H1 (cell line): ENCODE results near the gene TNFSF15. TPM values are rescaled to one million over a fixed set of nuclear protein-coding genes. Genes with fewer than 3 reads are reported as not detected.

ENCODE experiments used
- CTCF ChIA-PET: fragments of 300-600 bp; sonication (Branson Sonifier 250); formaldehyde crosslinking; loops from one replicate; lab custom pipeline; 2021; ENCODE audit not compliant: partially characterized antibody; lab: Charles Lee
- POLR2A ChIA-PET: fragments of 300-600 bp; sonication (Branson Sonifier 250); formaldehyde crosslinking; loops from one replicate; lab custom pipeline; 2021; ENCODE audit warnings: inconsistent platforms; ENCODE audit not compliant: partially characterized antibody; lab: Charles Lee
- DNase-seq, 2 experiments: peaks; one replicate each; pipeline versions ENCODE4 v3.0.0 to v3.0.0-alpha.2; 2010 to 2022; ENCODE audit warnings: low spot score in 2 of 2, low read depth in 1 of 2, mixed read lengths in 1 of 2
- FAIRE-seq: peaks from 2 replicates; lab custom pipeline; 2011; peaks lifted over from hg19 to GRCh38; lab: Jason Lieb, UNC
- H2AFZ ChIP-seq: 2 replicates; pipeline ENCODE4 v1.8.1; 2012; ENCODE audit warnings: low read length, inconsistent platforms
- H2AK5ac ChIP-seq: 2 replicates; pipeline ENCODE4 v1.6.1; 2013; ENCODE audit warnings: low read depth, low read length
- H2BK120ac ChIP-seq: replicated peaks from 2 replicates; pipeline ENCODE3; 2013; ENCODE audit warnings: low read depth, low read length, inconsistent platforms
- H2BK12ac ChIP-seq: 2 replicates; pipeline ENCODE4 v1.6.1; 2013; ENCODE audit warnings: low read depth, low read length
- H2BK15ac ChIP-seq: 2 replicates; pipeline ENCODE4 v1.6.1; 2013; ENCODE audit warnings: low read length
- H2BK20ac ChIP-seq: 2 replicates; pipeline ENCODE4 v1.6.1; 2013; ENCODE audit warnings: low read length
- H2BK5ac ChIP-seq: 2 replicates; pipeline ENCODE4 v1.6.1; 2013; ENCODE audit warnings: low read depth, low read length
- H3K14ac ChIP-seq: 2 replicates; pipeline ENCODE4 v1.6.1; 2013; ENCODE audit warnings: inconsistent platforms; ENCODE audit not compliant: insufficient read length
- H3K18ac ChIP-seq: 2 replicates; pipeline ENCODE4 v1.6.1; 2013; ENCODE audit warnings: low read length; ENCODE audit errors: extremely low read depth
- H3K23ac ChIP-seq: 2 replicates; pipeline ENCODE4 v1.6.1; 2013; ENCODE audit warnings: inconsistent platforms; ENCODE audit not compliant: insufficient read length
- H3K23me2 ChIP-seq: 2 replicates; pipeline ENCODE4 v1.6.1; 2013; ENCODE audit warnings: low read depth, low read length
- H3K27ac ChIP-seq: 2 replicates; pipeline ENCODE4 v1.6.1; 2011; ENCODE audit warnings: low read depth, low read length, inconsistent platforms
- H3K27me3 ChIP-seq, 4 experiments: replicated peaks in 1 of 4; 1 replicate in 1 of 4; 2 replicates in 3 of 4; pipeline versions ENCODE4 v1.6.1 to v1.8.1; 2011 to 2013; ENCODE audit warnings: low read length in 3 of 4, mild to moderate bottlenecking in 3 of 4, inconsistent platforms in 2 of 4, mixed read lengths in 2 of 4, moderate library complexity in 1 of 4; ENCODE audit not compliant: control insufficient read depth in 3 of 4, insufficient read depth in 3 of 4; ENCODE audit errors: extremely low read depth in 1 of 4
- H3K36me3 ChIP-seq, 4 experiments: 2 replicates each; pipeline versions ENCODE4 v1.6.1 to v1.8.1; 2011 to 2013; ENCODE audit warnings: mild to moderate bottlenecking in 4 of 4, low read length in 3 of 4, moderate library complexity in 2 of 4, control low read depth in 1 of 4, inconsistent platforms in 1 of 4; ENCODE audit not compliant: insufficient read depth in 4 of 4, control insufficient read depth in 2 of 4
- H3K4ac ChIP-seq: replicated peaks from 2 replicates; pipeline ENCODE3; 2013; ENCODE audit warnings: low read length, low read depth, mixed read lengths, inconsistent platforms; ENCODE audit not compliant: insufficient read length
- H3K4me1 ChIP-seq, 4 experiments: replicated peaks in 1 of 4; 1 replicate in 1 of 4; 2 replicates in 3 of 4; pipeline versions ENCODE4 v1.6.1 to v1.8.1; 2011 to 2013; ENCODE audit warnings: low read length in 3 of 4, inconsistent platforms in 2 of 4, mixed read lengths in 1 of 4; ENCODE audit not compliant: insufficient read depth in 4 of 4, control insufficient read depth in 3 of 4
- H3K4me2 ChIP-seq, 2 experiments: 2 replicates each; pipeline versions ENCODE4 v1.6.1 to v1.8.1; 2011 to 2013; ENCODE audit warnings: low read depth in 2 of 2, low read length in 2 of 2, control low read depth in 1 of 2, inconsistent platforms in 1 of 2, mild to moderate bottlenecking in 1 of 2; ENCODE audit not compliant: insufficient read depth in 1 of 2
- H3K4me3 ChIP-seq, 4 experiments: fragments of 200-600, 300-600 bp in 1 of 4; sonication (generic), shearing (Covaris generic), sonication (Bioruptor Twin) in 1 of 4; 2 replicates each; pipeline versions ENCODE4 v1.5.1 to v1.8.1; 2011 to 2016; ENCODE audit warnings: low read length in 4 of 4, low read depth in 3 of 4, control low read depth in 2 of 4, inconsistent platforms in 2 of 4, mild to moderate bottlenecking in 2 of 4, mixed read lengths in 1 of 4, moderate library complexity in 1 of 4; ENCODE audit not compliant: insufficient read depth in 2 of 4; ENCODE audit errors: extremely low read depth in 1 of 4
- H3K56ac ChIP-seq: replicated peaks from 2 replicates; pipeline ENCODE3; 2013; ENCODE audit warnings: low read depth, mild to moderate bottlenecking, mixed read lengths, low read length, inconsistent platforms; ENCODE audit not compliant: insufficient read length
- H3K79me1 ChIP-seq: 2 replicates; pipeline ENCODE4 v1.6.1; 2013; ENCODE audit warnings: low read depth, low read length, control low read depth
- H3K79me2 ChIP-seq, 2 experiments: 2 replicates each; pipeline versions ENCODE4 v1.6.1 to v1.8.1; 2012 to 2013; ENCODE audit warnings: low read length in 2 of 2, mild to moderate bottlenecking in 2 of 2, inconsistent platforms in 1 of 2; ENCODE audit not compliant: insufficient read depth in 2 of 2, control insufficient read depth in 1 of 2
- H3K9ac ChIP-seq, 4 experiments: replicated peaks in 1 of 4; 1 replicate in 1 of 4; 2 replicates in 3 of 4; pipeline versions ENCODE4 v1.6.1 to v1.8.1; 2011 to 2013; ENCODE audit warnings: low read depth in 3 of 4, low read length in 3 of 4, control low read depth in 2 of 4, mild to moderate bottlenecking in 2 of 4, moderate library complexity in 2 of 4, inconsistent platforms in 1 of 4; ENCODE audit errors: extremely low read depth in 1 of 4
- H3K9me3 ChIP-seq, 2 experiments: 2 replicates each; pipeline versions ENCODE4 v1.6.1 to v1.8.1; 2012 to 2013; ENCODE audit warnings: mild to moderate bottlenecking in 2 of 2, moderate library complexity in 2 of 2, control low read depth in 1 of 2, inconsistent platforms in 1 of 2, low read depth in 1 of 2, low read length in 1 of 2, mixed read lengths in 1 of 2; ENCODE audit not compliant: insufficient read depth in 2 of 2
- H4K20me1 ChIP-seq, 2 experiments: replicated peaks in 1 of 2; 2 replicates each; pipeline versions ENCODE3 to v1.8.1; 2011 to 2013; ENCODE audit warnings: inconsistent platforms in 2 of 2, low read length in 2 of 2, mild to moderate bottlenecking in 1 of 2; ENCODE audit not compliant: insufficient read depth in 2 of 2, control insufficient read depth in 1 of 2
- H4K5ac ChIP-seq: 2 replicates; pipeline ENCODE4 v1.6.1; 2013; ENCODE audit warnings: low read length, low read depth, mixed read lengths, inconsistent platforms; ENCODE audit not compliant: insufficient read length
- H4K8ac ChIP-seq: 2 replicates; pipeline ENCODE4 v1.8.0; 2013; ENCODE audit warnings: mild to moderate bottlenecking, moderate library complexity, low read length, inconsistent platforms; ENCODE audit not compliant: insufficient read depth; ENCODE audit errors: extremely low read depth
- H4K91ac ChIP-seq: replicated peaks from 2 replicates; pipeline ENCODE3; 2013; ENCODE audit warnings: low read length, mixed read lengths, inconsistent platforms; ENCODE audit not compliant: insufficient read length
- CEBPB ChIP-seq: IDR thresholded peaks from 2 replicates; pipeline ENCODE4 v1.6.1; 2012; ENCODE audit warnings: low read depth, low read length
- CHD2 ChIP-seq: IDR thresholded peaks from 2 replicates; pipeline ENCODE4 v1.6.1; 2012; ENCODE audit warnings: low read length, improper control_type of control experiment
- EGR1 ChIP-seq: IDR thresholded peaks from 2 replicates; pipeline ENCODE4 v1.6.1; 2011; ENCODE audit warnings: low read depth, low read length, borderline replicate concordance
- SP4 ChIP-seq: IDR thresholded peaks from 2 replicates; pipeline ENCODE4 v1.6.1; 2012; ENCODE audit warnings: low read length, inconsistent platforms
- TCF12 ChIP-seq: IDR thresholded peaks from 2 replicates; pipeline ENCODE4 v1.6.1; 2011; ENCODE audit warnings: low read depth, mild to moderate bottlenecking, low read length
- WGBS, 2 experiments: shearing (Covaris generic) in 1 of 2; methylation state at CpG; one replicate each; pipeline versions ENCODE4 v1.1.6 to v1.1.7; 2013 to 2015; ENCODE audit warnings: low lambda C conversion rate in 2 of 2, mixed read lengths in 2 of 2, inconsistent platforms in 1 of 2, low coverage in 1 of 2, missing lambda C conversion rate in 1 of 2; ENCODE audit not compliant: insufficient replicate concordance in 2 of 2, insufficient coverage in 1 of 2, insufficient read length in 1 of 2; ENCODE audit errors: extremely low coverage in 1 of 2, missing lambda C conversion rate in 1 of 2; 5-methylcytosine and 5-hydroxymethylcytosine counted together
- polyA plus RNA-seq, 7 experiments: library from polyadenylated mRNA; depleted of rRNA in 3 of 7; stranded (reverse) in 5 of 7; unstranded in 2 of 7; fragments of >200 nt in 5 of 7; fragments of 200-250 nt in 2 of 7; gene quantifications; 1 replicate in 5 of 7; 2 replicates in 1 of 7; 4 replicates in 1 of 7; pipeline versions ENCODE4 v1.2.1 to v1.2.3, GENCODE V29; 2011 to 2013; ENCODE audit warnings: missing spikeins in 2 of 7, mixed read lengths in 2 of 7
- total RNA-seq: library from RNA; stranded (reverse); fragmentation: NEBNext Ultra II Directional; extraction: Animal tissue kit (Norgen Biotek cat#: 25700); gene quantifications from 2 replicates; pipeline ENCODE4 v1.2.1, GENCODE V29; 2021

TNFSF15 gene
- total and polyA plus RNA-seq, 2 of the 8 experiments (the other 6 are each of a cell fraction or from before 2014, with no cell fraction given) = 0.09 to 0.17 TPM

- H4K20me1 ChIP-seq = peaks cover 0 to 2% of the 10 kb centered on the region in 2 experiments
- H3K9me3 ChIP-seq = no peaks in the 10 kb centered on the region
- no peak overlapping the region for H3K4ac ChIP-seq
- no peak for FAIRE-seq
- POLR2A ChIA-PET = no interaction called here
- H3K4me1 ChIP-seq = no peaks in the 10 kb centered on the region; a peak in 1 of 7 replicates
- no peak overlapping the region for H2BK120ac ChIP-seq
- TF ChIP-seq CEBPB (no peak), SP4 (no peak), TCF12 (no peak), EGR1 (no peak), CHD2 (no peak)
- TF ChIP-seq, all 59 proteins: peak for 0
- H2AK5ac ChIP-seq = no peak overlapping the region
- H3K14ac ChIP-seq = no peak overlapping the region
- 91% methylated on average over 3 of the region's 3 CpGs; no CpG with 5 or more reads in 1 of the 2 experiments for WGBS, 2 experiments
- DNase-seq = no peak
- no peak overlapping the region for H3K9ac ChIP-seq
- H3K79me1 ChIP-seq = no peaks in the 10 kb centered on the region
- no peak overlapping the region for H3K56ac ChIP-seq
- no peak overlapping the region for H3K4me2 ChIP-seq
- no peak overlapping the region for H2BK15ac ChIP-seq
- CTCF ChIA-PET = interaction anchor here (1.2 kb wide), 1 partner anchor 140 kb away, joined by 3 read pairs; no protein-coding TSS in a partner anchor
- peaks cover 8% of the 10 kb centered on the region; the same call in 1 of the 2 replicates for H3K23me2 ChIP-seq
- no peak overlapping the region for H2BK5ac ChIP-seq
- no peaks in the 10 kb centered on the region for H3K79me2 ChIP-seq
- no peak overlapping the region for H3K23ac ChIP-seq
- H4K8ac ChIP-seq = no peak overlapping the region
- no peak overlapping the region for H4K91ac ChIP-seq
- H2AFZ ChIP-seq = no peak overlapping the region
- H3K27me3 ChIP-seq = peaks cover 0 to 3% (median 0%) of the 10 kb centered on the region in 4 experiments; a peak in 2 of 7 replicates
- no peak overlapping the region for H3K4me3 ChIP-seq
- no peak overlapping the region for H3K27ac ChIP-seq
- no peak overlapping the region for H2BK12ac ChIP-seq
- H2BK20ac ChIP-seq = no peak overlapping the region
- no peak overlapping the region for H3K18ac ChIP-seq
- H4K5ac ChIP-seq = no peak overlapping the region
- H3K36me3 ChIP-seq = no peaks in the 10 kb centered on the region
Observed at GRCh38 chr9:114770991-114771390, 34.8 kb downstream of the TNFSF15 start.
